ENCODE data around the gene TM2D1.

Gene TM2D1

DNA sequence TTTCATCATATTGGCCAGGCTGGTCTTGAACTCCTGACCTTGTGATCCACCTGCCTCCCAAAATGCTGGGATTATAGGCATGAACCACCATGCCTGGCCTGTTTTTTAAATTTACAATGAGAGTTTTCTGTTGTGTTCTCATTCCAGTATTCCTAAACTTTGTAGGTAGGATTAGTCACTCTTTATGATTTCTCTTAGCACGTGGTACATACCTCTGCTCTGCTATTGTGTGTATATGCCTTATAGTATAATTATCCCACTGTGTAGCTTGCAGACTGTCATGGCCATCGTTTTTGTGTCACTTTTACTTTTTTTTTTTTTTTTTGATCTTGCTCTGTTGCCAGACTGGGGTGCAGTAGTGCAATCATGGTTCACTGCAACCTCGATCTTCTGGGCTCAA lies 31.8 kb upstream of the TM2D1 start:
- Histone ChIP-seq H3K4me3 (replicated peaks; ENCODE audit: insufficient read depth, low read length) (no peak overlapping the region), H3K27me3 (ENCODE audit: insufficient read depth, poor library complexity, severe bottlenecking) (no peaks in the 10 kb centered on the region), H3K27ac (replicated peaks) (no peak overlapping the region)
- TF ChIP-seq POLR2AphosphoS5 (IDR thresholded peaks at IDR 0.05; ENCODE audit: low read depth): no peak
- DNase-seq (ENCODE audit: low read depth in 1 of 2, low spot score in 1 of 2): no peak

DNA sequence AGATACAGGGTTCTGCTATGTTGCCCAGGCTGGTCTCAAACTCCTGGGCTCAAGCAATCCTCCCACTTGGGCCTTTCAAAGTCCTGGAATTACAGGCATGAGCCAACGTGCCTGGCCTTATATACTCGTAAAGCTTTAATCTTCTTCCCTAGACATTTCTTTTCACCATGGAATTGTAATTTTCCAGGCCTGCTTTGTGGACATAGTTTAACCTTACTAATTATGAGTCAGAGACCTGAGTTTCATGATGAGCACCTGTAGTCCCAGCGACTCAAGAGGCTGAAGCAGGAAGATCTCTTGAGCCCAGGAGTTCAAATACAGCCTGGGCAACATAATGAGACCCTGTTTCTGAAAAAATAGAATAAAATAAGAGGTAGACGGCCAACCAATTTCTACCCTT lies 29.6 kb upstream of the TM2D1 start:
- no peak for DNase-seq (ENCODE audit: low read depth in 1 of 2, low spot score in 1 of 2)
- Histone ChIP-seq H3K27me3 (ENCODE audit: insufficient read depth, poor library complexity, severe bottlenecking) (no peaks in the 10 kb centered on the region), H3K4me3 (replicated peaks; ENCODE audit: insufficient read depth, low read length) (no peak overlapping the region), H3K27ac (replicated peaks) (no peak overlapping the region)
- TF ChIP-seq POLR2AphosphoS5 (IDR thresholded peaks at IDR 0.05; ENCODE audit: low read depth): no peak
- no peak for TF ChIP-seq SPI1 (IDR thresholded peaks at IDR 0.05; ENCODE audit: borderline replicate concordance, low read depth)
- TF ChIP-seq GABPA (IDR thresholded peaks at IDR 0.05; ENCODE audit: low read depth): no peak
- TF ChIP-seq, protein P1, sequence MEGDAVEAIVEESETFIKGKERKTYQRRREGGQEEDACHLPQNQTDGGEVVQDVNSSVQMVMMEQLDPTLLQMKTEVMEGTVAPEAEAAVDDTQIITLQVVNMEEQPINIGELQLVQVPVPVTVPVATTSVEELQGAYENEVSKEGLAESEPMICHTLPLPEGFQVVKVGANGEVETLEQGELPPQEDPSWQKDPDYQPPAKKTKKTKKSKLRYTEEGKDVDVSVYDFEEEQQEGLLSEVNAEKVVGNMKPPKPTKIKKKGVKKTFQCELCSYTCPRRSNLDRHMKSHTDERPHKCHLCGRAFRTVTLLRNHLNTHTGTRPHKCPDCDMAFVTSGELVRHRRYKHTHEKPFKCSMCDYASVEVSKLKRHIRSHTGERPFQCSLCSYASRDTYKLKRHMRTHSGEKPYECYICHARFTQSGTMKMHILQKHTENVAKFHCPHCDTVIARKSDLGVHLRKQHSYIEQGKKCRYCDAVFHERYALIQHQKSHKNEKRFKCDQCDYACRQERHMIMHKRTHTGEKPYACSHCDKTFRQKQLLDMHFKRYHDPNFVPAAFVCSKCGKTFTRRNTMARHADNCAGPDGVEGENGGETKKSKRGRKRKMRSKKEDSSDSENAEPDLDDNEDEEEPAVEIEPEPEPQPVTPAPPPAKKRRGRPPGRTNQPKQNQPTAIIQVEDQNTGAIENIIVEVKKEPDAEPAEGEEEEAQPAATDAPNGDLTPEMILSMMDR (IDR thresholded peaks at IDR 0.05; ENCODE audit: insufficient read depth, low read length): no peak
- TF ChIP-seq, protein P2, sequence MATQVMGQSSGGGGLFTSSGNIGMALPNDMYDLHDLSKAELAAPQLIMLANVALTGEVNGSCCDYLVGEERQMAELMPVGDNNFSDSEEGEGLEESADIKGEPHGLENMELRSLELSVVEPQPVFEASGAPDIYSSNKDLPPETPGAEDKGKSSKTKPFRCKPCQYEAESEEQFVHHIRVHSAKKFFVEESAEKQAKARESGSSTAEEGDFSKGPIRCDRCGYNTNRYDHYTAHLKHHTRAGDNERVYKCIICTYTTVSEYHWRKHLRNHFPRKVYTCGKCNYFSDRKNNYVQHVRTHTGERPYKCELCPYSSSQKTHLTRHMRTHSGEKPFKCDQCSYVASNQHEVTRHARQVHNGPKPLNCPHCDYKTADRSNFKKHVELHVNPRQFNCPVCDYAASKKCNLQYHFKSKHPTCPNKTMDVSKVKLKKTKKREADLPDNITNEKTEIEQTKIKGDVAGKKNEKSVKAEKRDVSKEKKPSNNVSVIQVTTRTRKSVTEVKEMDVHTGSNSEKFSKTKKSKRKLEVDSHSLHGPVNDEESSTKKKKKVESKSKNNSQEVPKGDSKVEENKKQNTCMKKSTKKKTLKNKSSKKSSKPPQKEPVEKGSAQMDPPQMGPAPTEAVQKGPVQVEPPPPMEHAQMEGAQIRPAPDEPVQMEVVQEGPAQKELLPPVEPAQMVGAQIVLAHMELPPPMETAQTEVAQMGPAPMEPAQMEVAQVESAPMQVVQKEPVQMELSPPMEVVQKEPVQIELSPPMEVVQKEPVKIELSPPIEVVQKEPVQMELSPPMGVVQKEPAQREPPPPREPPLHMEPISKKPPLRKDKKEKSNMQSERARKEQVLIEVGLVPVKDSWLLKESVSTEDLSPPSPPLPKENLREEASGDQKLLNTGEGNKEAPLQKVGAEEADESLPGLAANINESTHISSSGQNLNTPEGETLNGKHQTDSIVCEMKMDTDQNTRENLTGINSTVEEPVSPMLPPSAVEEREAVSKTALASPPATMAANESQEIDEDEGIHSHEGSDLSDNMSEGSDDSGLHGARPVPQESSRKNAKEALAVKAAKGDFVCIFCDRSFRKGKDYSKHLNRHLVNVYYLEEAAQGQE (IDR thresholded peaks at IDR 0.05; ENCODE audit: insufficient replicate concordance, low read depth): no peak

DNA sequence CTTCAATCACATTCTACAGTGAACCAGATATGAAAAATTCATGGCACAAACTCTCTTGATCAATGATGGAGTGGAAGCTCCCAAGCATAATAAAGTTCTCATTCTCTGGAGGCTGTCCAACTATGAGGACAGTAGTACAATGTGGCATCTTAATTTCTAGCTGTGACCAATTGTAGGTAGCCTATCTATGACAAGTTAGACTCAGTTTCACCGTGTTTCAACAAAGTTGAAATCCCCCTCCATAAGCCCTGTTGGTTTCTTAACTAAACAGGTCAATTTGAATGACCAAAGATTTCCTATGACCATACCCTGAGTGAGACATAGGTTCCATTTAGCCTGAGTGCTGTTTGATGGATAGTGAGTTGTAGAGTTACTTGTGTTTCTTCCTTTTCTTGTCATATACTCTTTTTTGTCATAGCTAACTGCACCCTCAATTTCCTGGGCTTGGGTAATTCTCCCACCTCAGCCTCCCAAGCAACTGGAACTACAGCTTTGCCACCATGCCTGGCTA lies 29.1 kb upstream of the TM2D1 start:
- H3K27me3 ChIP-seq (ENCODE audit: insufficient read depth, poor library complexity, severe bottlenecking): no peaks in the 10 kb centered on the region
- H3K27ac ChIP-seq (replicated peaks): no peak overlapping the region
- TF ChIP-seq SPI1 (IDR thresholded peaks at IDR 0.05; ENCODE audit: borderline replicate concordance, low read depth): no peak
- TF ChIP-seq, protein P2 (IDR thresholded peaks at IDR 0.05; ENCODE audit: insufficient replicate concordance, low read depth): no peak
- TF ChIP-seq POLR2AphosphoS5 (IDR thresholded peaks at IDR 0.05; ENCODE audit: low read depth): no peak
- no peak for TF ChIP-seq GABPA (IDR thresholded peaks at IDR 0.05; ENCODE audit: low read depth)
- TF ChIP-seq, protein P1 (IDR thresholded peaks at IDR 0.05; ENCODE audit: insufficient read depth, low read length): no peak
- DNase-seq (ENCODE audit: low read depth in 1 of 2, low spot score in 1 of 2): no peak
- no peak overlapping the region for H3K4me3 ChIP-seq (replicated peaks; ENCODE audit: insufficient read depth, low read length)

DNA sequence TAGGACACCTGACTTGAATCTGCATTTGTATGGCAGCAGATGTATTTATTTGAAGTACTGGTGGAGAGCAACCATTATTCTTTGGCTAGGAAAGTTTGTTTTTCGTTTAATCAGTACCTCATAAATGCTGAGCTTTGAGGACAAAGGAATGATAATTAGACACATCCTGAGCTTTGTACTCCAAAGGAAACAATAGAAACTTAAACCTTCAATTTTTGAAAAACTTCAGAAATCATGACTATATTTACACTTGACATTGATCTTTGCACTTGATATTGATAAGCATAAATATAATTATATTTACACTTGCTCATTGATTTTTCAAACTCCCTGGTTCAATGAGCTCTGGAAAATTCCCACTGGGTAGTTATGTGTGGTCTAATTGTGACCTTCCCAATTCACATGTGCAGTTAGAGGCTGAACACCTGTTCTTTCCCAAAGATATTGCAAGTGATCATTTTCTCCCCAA lies 28.0 kb upstream of the TM2D1 start:
- Histone ChIP-seq H3K27ac (replicated peaks) (no peak overlapping the region), H3K4me3 (replicated peaks; ENCODE audit: insufficient read depth, low read length) (no peak overlapping the region), H3K27me3 (ENCODE audit: insufficient read depth, poor library complexity, severe bottlenecking) (no peaks in the 10 kb centered on the region)
- no peak for DNase-seq (ENCODE audit: low read depth in 1 of 2, low spot score in 1 of 2)
- TF ChIP-seq GABPA (IDR thresholded peaks at IDR 0.05; ENCODE audit: low read depth) (no peak), POLR2AphosphoS5 (IDR thresholded peaks at IDR 0.05; ENCODE audit: low read depth) (no peak), SPI1 (IDR thresholded peaks at IDR 0.05; ENCODE audit: borderline replicate concordance, low read depth) (no peak)
- TF ChIP-seq, protein P1 (IDR thresholded peaks at IDR 0.05; ENCODE audit: insufficient read depth, low read length): no peak
- TF ChIP-seq, protein P2 (IDR thresholded peaks at IDR 0.05; ENCODE audit: insufficient replicate concordance, low read depth): no peak

All from HL-60 (cell line).